HG03039 (cell line): ENCODE results near the gene MET.

ENCODE experiments used
- ATAC-seq: cut with Tn5 transposase; IDR thresholded peaks from one replicate; pipeline ENCODE4 v1.9.1; 2021; ENCODE audit warnings: mild to moderate bottlenecking, moderate library complexity; ENCODE audit not compliant: unreplicated experiment

Gene MET

DNA sequence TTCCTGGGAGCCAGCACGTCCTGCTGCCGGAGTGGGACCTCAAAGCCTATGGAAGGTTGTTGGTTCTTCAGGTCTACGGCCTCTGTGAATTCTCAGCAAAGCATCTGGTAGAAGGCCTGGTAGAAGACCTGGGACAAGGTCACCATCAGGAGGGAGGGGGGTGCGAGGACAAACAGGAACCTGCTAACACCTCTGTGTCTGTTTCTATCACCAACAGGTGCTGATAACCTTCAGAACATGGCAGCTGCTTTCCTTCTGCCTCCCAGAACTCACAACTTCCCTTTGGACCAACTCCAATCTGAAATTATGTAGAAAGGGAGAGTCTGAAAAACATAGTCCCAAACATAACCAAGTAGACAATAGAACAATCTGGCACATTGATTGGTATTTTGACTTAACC is 8.3 kb upstream of the MET start:
- ATAC-seq, result no peak

DNA sequence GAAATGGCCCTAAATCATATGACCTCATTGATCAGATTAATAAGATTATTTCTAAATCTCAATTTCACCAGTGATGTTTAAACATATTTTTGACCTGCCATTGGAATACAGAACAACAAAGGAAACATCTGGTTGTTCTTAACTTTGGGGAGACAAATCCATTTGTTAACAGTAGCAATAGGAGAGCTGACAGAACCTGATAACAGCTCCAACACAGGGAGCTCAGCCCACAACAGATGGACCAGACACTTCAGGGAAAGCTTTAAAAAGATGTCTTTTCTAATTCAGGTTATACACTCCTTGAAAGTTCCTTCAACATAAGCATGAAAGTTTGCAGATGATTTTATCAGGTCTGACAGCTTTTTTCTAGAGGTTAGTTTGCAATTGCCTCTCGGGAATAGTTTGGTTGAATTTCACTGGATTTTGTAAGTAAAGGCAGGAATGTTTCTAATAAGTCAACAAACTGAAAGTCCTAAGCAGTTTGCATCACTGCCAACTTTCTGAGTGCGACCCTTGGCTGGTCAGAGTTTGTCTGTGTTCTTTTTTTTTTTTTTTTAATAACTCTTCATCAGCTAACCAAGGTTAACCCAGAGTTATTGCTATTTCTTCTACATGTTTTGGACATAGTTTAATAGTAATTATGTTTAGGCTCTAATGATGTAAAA is 6.5 kb upstream of the MET start:
- no peak for ATAC-seq

DNA sequence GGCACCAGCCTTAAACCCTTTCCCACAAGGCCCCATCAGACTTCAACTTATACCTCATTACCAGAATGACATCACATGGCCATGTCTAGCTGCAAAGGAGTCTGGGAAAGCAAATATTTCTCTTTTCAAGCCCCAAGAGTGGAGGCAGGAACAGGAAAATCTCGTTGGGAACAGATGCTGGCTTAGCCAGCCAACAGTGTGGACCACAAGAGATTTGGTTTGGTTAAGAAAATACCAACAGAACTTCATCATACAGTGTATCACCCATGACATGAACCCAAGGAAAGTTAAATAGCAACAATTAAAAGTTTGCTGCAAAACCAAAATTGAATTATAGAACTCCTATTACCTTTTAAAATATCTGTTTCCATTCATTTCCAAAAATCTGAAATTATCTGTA is 2.2 kb upstream of the MET start:
- ATAC-seq, result no peak

- no peak for ATAC-seq
Observed at GRCh38 chr7:116670409-116671015, 1.5 kb upstream of the MET start.

DNA sequence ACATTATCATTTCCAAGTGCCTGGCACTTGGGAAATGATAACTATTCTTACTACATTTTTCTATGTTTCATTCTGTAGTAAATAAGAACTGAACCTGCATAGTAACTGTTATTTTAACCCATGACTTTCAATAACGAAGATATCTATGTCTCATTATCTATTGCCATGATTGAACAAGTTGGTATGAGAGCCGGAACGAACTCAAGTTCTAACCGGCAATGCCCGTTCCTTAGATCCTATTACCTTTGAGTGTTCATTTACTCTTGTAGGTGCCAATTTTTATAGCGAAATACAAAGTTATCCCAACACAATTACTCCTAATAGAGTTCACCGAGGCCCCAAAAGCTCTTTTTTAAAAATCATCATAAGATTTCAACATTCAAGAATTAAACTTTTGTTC is 885 bp upstream of the MET start:
- ATAC-seq, result no peak

GRCh38 chr7:116672596-116673456 is 830 bp downstream of the MET start:
- no peak for ATAC-seq

- ATAC-seq, result no peak
Observed at GRCh38 chr7:116673457-116673865, 1.5 kb downstream of the MET start.

- no peak for ATAC-seq
Observed at GRCh38 chr7:116674508-116675173, 2.6 kb downstream of the MET start.

GRCh38 chr7:116675812-116676355 is 3.9 kb downstream of the MET start:
- no peak for ATAC-seq

DNA sequence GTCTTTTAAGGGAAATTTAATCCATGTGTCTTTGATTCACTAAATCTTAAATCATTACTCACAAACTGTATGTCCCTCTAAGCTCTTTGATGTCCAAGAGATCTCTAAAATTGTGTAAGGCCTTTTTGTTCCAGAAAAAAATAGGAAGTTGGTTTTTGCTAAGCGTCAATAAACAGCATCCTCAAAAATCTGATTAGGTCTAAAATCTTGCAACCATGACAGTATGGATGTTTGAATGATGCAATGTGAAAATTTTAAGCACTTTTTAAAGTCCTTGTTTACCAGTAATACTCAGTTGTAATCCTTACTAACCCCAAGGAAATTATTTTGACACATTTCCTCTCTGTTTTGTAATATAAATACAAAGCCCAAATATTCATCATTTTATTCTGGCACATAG is 6.8 kb downstream of the MET start:
- ATAC-seq, result no peak

- peak; percentile 65 for ATAC-seq
Observed at GRCh38 chr7:116679500-116679899, 7.5 kb downstream of the MET start.

DNA sequence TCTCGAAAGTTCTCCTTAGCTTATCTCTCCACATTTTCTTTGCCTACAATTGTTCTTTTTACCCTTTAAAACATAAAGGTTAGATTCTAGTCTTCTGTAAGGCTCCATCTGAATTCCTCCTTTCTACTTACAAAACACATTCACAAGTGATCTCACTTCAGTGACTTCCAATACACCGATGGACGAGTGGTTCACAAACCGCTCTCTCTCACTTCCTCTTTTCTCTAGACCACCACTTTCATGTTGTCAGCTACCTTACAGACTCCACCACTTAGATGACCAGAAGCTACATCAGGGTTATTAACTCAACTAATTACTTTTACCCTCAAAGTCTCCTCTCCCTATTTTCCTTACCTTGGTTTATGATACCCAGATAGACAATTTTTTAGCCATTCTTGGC is 11.8 kb downstream of the MET start:
- ATAC-seq, result peak; percentile 98

DNA sequence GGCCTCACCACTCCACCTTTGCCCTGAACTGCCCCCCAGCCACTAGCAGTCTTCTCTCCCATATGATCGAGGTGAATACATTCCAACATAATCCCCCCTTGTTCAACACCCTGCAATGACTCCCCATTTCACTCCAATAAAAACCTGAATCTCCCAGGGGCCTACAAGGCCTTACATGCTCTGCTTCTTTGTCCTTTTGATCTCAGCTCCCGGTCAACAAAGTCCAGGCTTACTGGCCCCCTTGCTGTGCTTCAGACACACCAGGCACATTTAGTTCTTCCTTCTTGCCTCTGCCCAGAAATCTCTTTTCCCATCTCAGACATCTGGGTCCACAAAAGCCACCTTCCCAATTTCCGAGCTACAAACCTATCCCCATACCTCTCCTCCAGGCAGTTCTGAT is 14.0 kb downstream of the MET start:
- no peak for ATAC-seq

DNA sequence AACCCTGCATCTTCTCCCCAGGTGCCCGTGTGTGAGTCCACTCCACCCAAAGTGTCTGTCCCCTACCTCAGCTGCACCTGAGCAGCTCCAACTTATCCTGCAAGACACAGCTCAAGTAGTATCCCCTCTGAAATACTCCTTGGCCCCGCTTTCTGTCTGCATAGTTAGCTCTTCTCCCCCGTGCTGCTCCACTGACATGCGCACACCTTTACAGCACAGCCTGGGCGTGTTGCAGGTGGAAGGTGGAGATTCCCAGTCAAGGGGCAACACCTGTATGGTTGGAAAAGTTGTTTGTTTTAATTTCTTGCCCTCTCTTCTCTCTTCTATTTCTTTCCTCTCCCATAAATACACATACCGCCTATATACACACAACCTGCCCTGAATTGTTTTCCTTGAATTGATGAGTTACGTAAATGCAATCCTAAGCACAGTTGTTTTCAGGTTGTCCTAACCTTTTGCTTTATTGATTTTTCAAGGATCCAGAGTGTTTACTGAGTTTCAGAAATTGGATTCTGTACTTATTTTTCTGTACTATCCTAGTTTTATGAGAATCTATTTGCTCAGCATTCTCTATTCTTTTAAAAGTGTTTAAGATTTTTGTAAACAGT is 14.9 kb downstream of the MET start:
- ATAC-seq, result no peak

DNA sequence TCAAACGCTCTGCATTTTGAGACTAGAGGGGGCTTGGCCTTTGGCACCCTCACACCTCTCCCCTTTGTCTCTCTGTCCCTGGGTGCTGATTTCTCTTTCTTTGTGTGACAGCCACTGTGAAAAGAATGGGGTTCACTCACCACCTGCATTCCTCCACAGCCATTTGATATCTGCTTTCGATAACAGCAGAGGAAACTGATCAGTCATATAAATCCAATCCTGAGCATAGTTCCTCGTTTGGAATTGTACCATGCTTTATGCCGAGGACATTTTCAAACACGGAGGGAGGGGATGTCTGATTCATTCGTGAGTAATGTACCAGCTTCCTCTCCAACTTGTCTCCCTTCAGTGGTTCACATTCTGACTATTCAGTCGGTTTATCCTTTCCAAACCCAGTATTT is 15.8 kb downstream of the MET start:
- no peak for ATAC-seq

DNA sequence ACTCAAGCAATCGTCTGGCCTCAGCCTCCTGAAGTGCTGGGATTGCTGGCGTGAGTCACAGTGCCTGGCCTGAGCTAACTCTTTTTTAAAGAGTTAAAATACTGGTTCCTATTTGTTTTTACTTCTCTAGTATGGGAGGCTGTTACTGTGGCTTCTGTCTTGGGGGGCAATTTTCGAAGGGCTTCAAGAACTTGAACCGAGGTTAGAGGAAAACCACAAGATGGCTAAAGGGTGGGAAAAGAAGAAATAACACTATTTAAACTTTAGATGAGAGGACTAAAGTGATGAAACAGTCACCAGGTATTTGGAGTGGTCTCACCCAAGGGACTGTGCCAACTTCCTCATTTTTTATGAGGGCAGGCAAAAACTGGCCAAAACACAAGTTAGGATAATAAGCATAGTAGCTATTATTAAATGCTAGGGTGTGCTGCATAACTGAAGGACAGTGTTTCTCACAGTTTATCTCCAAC is 17.8 kb downstream of the MET start:
- ATAC-seq, result no peak

DNA sequence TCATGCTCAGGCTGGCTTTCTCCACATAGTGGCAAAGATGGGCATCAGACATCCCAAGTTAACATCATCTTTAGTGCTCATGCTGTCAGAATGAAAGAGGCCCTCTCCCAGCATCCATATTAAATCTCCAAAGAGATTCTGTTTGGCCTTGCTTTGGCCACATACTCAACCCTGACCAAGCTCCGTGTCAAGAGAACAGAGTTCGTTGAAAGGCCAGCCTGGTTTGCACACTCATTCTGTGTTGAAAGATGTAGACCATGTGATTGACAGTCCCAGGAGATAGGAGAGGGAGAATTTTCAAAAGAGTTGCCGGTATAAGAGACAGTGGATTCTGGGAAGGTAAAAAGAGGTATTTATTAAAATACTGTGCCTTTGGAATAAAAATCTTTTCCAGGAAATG is 19.7 kb downstream of the MET start:
- ATAC-seq, result no peak

- no peak for ATAC-seq
Observed at GRCh38 chr7:116692401-116693308, 20.7 kb downstream of the MET start.

GRCh38 chr7:116696707-116697106 is 24.7 kb downstream of the MET start:
- no peak for ATAC-seq

GRCh38 chr7:116697152-116697551 is 25.2 kb downstream of the MET start:
- ATAC-seq, result no peak
